HG02571 (cell line): ENCODE data around the gene NETO2.
"Not testable (repeated sequence)": the region's sequence is repeated elsewhere in the genome, so short reads cannot be mapped to it uniquely, and the experiment has no call there.

Source experiments
- ATAC-seq: cut with Tn5 transposase; IDR thresholded peaks from one replicate; pipeline ENCODE4 v1.9.1; 2021; ENCODE audit warnings: mild to moderate bottlenecking, moderate library complexity; ENCODE audit not compliant: unreplicated experiment

The NETO2 gene

DNA sequence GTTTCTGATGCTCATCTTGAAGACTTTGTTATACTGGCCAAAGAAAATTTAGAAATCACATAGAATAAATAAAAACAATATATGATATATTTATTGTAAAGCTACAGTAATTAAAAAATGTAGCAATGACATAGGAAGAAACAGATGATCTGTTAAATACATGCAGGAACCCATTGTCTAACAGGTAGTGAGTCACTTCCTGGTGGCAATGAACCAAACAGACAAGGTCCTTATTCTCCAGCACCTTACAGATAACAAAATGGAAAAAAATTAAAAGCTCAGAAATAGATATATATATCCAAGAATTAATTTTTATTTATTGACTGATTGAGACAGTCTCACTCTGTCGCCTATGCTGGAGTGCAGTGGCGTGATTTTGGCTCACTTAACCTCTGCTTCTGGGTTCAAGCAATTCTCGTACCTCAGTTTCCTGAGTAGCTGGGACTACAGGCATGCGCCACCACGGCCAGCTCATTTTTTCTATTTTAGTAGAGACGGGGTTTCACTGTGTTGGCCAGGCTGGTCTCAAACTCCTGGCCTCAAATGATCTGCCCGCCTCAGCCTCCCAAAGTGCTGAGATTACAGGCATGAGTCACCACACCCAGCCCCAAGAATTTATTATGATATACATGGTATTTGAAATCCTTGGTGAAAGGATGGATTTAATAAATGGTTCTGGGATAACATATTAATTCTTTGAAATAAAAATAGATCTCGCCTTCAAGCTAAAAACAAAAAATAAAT, 7.5 kb downstream of the NETO2 start:
- no peak for ATAC-seq

DNA sequence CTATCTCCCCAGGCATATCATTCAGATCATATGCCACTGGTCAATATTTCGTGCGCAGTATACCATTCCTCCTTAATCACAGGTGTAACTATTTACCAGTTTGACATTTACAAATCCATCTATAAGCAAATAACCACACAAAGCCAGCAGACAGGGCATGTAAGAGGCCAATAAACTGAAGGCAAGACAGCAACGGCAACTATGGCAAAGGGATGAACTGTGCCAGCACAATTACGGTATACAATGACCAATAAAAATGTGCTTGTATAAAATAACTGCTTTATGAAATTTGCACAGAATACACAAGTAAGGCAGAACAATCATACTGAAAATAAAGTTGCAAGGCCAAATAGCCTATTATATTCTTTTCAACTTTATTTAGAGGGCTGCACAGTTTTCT, 9.2 kb downstream of the NETO2 start:
- no peak for ATAC-seq

- ATAC-seq = no peak
These were observed 11.4 kb downstream of the NETO2 start for GRCh38 chr16:47132308-47132707.

DNA sequence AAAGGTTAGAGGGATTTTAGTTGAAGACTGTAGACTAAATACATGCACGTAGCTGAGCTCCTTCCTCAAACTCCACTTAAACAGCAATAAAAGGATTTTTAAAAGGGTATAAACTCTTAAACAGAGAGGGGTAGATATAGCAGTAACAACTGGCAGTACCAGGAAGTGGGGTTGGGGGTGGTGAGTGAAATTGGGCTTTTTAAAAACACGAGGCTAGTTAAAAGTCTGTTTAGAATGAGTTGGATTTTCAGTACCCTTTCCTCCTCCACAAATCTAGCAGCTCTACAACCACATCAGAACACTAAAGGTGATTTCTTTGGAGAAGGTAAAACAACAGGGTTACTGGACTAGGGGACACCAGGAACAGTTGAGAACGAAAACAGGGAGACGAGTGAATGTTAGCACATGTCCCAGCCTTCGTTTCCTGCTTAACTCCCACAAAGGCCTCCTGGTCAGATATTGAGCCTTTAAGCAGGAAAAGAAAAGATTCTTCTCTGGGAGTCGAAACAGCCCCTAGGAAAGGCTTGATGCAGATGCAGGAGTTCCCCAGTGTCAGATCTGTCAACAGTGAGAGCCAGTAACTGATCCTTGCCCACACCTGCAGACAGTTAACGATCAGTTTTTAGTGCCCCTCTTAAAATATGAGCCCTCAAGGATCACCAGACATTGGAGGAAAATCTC, 13.8 kb downstream of the NETO2 start:
- ATAC-seq = no peak

- no peak for ATAC-seq
These were observed 16.2 kb downstream of the NETO2 start for GRCh38 chr16:47127541-47127940.

DNA sequence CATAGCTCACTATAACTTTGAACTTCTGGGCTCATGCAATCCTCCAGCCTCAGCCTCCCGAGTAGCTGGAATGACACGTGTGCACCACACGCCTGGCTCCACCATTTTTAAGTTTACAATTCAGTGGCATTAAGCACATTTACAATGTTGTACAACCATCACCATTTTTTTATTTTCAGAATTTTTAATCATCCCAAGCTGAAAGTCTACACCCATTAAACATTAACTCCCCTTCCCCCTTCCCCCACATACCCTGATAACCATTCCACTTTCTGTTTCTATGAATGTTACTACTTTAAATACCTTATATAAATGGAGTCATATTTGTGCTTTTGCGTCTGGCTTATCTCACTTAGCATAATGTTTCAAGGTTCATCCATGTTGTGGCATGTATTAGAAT, 18.0 kb downstream of the NETO2 start:
- ATAC-seq = no peak

DNA sequence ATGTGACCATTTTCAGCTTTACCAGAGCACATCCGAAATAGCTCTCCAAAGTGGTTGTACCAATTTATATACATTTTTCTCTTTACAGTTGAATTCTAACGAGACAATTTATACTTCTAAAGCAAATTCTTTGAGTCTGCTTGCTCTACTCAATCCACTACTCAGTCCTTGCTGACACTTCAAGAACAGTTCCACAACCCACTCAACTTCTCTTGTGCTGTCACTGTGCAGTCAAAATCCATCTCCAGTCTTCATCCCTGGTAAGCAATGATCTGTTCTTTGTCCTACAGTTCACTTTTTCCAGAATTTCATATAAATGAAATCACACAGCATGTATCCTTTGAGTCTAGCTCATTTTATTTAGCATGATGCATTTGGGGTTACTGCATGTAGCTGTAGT, 30.6 kb downstream of the NETO2 start:
- ATAC-seq = no peak

- no peak for ATAC-seq
These were observed 32.8 kb downstream of the NETO2 start for GRCh38 chr16:47110939-47111338.

DNA sequence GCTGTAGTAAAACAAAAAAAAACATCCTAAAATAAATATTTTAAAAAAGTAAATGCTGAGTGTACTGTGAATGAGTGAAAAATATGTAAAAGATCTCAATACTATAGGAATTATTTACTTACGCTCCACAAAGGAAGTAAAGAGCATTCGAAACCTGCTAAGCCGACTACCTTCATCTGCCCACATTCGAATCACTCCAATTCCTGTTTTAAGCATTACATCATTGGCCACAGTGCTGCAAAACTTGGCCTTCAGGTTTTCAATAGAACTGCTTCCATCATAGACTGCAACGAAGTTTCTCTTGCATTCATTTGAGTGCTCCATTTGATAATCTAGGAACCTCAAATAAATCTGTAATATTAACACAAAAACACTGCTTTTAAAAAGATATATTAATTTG, 34.4 kb downstream of the NETO2 start:
- no peak for ATAC-seq

DNA sequence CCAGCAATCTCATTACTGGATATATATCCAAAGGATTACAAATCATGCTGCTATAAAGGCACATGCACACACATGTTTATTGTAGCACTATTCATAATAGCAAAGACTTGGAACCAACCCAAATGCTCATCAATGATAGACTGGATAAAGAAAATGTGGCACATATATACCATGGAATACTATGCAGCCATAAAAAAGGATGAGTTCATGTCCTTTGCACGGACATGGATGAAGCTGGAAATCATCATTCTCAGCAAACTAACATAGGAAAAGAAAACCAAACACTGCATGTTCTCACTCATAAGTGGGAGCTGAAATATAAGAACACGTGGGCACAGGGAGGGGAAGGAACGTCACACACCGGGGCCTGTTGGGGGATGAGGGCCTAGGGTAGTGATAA, 40.8 kb downstream of the NETO2 start:
- ATAC-seq = not testable (repeated sequence)

DNA sequence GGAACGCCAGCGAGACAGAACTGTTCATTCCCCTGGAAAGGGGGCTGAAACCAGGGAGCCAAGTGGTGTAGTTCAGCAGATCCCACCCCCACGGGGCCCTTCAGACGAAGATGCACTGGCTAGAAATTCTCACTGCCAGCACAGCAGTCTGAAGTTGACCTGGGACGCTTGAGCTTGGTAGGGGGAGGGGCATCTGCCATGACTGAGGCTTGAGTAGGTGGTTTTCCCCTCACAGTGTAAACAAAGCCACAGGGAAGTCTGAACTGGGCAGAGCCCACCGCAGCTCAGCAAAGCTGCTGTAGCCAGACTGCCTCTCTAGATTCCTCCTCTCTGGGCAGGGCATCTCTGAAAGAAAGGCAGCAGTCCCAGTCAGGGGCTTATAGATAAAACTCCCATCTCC, 46.6 kb downstream of the NETO2 start:
- ATAC-seq = not testable (repeated sequence)

DNA sequence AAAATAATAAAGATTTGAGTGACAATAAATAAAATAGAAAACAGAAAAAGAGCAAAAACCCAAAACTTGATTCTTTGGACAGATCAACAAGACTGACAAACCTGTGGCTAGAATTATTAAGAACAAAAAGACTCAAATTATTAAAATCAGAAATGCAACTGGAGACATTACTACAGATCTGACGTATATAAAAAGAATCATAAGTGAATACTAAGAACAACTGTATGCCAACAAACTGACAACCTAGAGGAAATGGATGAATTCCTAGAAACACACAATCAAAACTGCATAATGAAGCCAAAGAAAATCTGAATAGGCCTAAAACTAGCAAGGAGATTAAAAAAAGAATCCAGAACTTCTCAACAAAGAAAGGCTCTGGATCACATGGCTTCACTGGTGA, 47.4 kb downstream of the NETO2 start:
- ATAC-seq = no peak

DNA sequence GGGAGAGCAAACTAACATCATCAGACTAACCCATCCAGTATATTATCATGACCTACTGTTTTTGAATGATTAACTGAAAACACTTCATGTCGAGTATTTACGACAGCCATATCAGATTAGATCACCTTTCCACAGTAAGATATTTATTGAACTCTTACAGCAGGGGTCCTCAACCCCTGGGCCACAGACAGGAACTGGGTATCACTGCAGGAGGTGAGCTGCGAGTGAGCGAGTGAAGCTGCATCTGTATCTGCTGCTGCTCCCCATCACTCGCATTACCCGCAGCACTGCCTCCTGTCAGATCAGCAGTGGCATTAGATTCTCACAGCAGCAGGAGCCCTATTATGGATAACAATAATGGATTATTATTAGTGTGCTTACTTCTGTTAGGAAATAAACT, 59.5 kb downstream of the NETO2 start:
- no peak for ATAC-seq

DNA sequence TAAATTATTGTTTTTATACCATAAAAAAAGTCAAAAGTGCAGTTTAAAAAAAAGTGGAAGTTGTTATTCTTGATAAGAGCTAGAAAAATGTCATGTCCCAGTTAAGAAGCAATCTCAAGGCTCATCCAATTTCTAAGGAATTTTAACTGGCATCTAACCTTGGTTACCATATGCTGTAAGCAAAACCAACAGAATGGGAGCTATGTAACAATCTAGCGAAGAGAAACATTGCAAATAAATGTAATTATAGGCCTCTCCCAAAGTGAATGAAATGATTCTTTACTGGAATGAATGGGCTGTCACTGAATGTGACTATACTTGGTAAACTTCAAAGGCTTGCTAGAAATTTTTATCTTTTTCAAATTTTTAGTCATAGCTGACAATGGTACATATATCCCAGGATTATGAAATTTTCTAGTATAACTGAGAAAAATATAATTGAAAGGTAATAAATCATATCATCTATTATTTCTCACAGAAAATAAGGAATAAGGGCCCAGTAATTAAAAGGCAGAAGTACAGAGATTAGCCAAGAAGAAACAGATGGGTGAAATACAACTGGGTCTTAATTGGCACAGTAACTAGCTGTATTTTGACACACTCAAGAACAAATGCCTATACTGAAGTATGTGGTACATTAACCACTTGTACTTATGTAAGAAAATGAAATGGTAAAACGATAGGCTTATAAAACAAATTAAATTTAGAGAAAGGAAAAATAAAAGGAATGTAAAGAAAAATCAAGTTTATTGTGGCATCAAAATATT, 61.5 kb downstream of the NETO2 start:
- ATAC-seq = no peak

GRCh38 chr16:47081115-47081514, 62.6 kb downstream of the NETO2 start:
- ATAC-seq = no peak

GRCh38 chr16:47079860-47080259, 63.9 kb downstream of the NETO2 start:
- no peak for ATAC-seq

DNA sequence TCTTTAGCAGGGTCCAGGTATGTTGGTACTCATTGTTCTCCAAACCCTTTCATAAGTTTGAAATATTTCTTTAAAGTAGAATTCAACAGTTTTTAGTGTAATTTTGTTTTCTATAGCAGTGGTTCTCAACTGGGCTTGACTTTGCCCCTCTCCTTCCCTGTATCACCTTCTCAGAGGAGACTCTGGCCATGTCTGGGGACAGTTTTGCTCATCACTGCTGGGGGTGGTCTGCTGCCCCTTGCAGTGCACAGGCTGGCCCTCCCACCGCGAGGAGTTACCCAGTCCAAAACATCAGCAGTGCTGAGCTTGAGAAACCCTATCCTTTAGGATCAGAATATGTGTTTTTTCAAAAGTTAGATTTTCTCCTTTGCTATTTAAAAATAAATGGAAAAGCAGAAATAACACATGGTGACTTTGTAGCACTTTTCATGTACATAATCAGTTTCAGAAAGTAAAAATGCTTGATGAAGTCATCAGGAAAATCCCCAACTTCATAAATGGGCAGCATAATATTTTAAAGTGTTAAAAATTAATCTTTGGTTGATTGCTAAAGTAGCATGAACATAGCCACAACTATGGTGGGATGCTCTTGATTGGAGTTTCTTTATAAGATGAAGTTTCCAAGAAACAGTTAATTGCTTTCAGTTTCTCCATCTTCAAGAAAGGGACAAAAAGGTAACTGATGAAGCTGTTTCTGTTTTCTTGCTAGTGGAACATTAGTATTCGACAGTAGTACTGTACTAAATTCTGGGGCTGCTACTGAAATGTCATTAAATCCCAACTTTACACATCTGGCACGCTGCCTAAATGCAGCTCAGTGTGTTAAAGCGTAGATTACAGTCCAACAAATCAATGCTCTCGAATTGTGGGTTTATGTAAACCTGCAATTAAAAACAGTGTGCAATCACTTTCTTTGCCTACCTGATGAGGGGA, 70.3 kb downstream of the NETO2 start:
- no peak for ATAC-seq

- no peak for ATAC-seq
These were observed 71.6 kb downstream of the NETO2 start for GRCh38 chr16:47072158-47072557.

- no peak for ATAC-seq
These were observed 73.7 kb downstream of the NETO2 start for GRCh38 chr16:47069841-47070584.

DNA sequence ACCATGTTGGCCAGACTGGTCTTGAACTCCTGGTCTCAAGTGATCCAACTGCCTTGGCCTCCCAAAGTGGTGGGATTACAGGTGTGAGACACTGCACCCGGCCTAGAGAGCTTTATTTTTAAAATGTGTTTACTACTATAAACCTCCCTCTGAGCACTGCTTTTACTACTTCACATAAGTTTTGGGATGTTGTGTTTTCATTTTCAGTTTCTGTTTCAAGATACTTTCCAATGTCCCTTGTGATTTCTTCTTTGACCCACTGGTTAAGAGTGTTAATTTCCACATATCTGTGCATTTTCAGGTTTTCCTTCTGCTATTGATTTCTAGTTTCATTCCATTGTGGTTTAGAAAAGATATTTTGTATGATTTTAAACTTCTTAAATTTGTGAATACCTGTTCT, 74.4 kb downstream of the NETO2 start:
- no peak for ATAC-seq
